Brain microvascular endothelial cell (primary cell): ENCODE measurements around the gene LDLRAP1.

Source experiments
- DNase-seq: peaks from one replicate; pipeline ENCODE4 v3.0.0-alpha.2; 2020
- H3K27ac ChIP-seq: fragments of 250-450 bp; sonication (Bioruptor Pico); 2 replicates; pipeline ENCODE4 v1.5.1; 2020; ENCODE audit warnings: mild to moderate bottlenecking, moderate library complexity
- H3K27me3 ChIP-seq: fragments of 250-450 bp; sonication (Bioruptor Pico); replicated peaks from 2 replicates; pipeline ENCODE4 v1.5.1; 2020; ENCODE audit warnings: mild to moderate bottlenecking
- H3K36me3 ChIP-seq: fragments of 250-450 bp; sonication (Bioruptor Pico); replicated peaks from 2 replicates; pipeline ENCODE4 v1.5.1; 2020; ENCODE audit warnings: mild to moderate bottlenecking
- H3K4me3 ChIP-seq: 2 replicates; pipeline ENCODE4 v1.5.1; 2011; ENCODE audit warnings: low read depth, mild to moderate bottlenecking, control low read depth, low read length, moderate library complexity
- in situ Hi-C: cut with HindIII; loops from 2 replicates; pipeline ENCODE4 v1.10.0; 2017; ENCODE audit warnings: low sequenced_read_pairs, low pct_ligation_motif_present
- TF ChIP-seq, protein P1 (sequence below): IDR thresholded peaks from 2 replicates; pipeline ENCODE4 v1.5.1; 2011; ENCODE audit warnings: low read depth, mild to moderate bottlenecking, moderate library complexity, low read length, control low read depth, inconsistent platforms; ENCODE audit errors: missing control alignments

Gene LDLRAP1

DNA sequence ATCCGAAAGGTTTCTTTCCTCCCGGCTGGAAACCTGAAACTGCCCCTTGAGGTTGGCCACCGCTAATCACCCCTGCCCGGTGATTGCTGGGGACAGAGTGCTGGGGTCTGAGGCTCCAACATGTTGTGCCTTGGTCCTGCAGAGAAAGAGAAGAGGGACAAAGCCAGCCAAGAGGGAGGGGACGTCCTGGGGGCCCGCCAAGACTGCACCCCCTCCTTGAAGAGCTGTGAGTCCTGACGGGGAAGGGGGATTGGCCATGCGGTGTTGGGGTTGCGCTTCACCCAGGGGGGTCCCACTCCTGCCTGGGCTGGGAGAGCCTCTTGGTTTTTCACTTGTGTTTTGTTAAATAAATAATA is 19.5 kb downstream of the LDLRAP1 start:
- no peak overlapping the region for H3K4me3 ChIP-seq

DNA sequence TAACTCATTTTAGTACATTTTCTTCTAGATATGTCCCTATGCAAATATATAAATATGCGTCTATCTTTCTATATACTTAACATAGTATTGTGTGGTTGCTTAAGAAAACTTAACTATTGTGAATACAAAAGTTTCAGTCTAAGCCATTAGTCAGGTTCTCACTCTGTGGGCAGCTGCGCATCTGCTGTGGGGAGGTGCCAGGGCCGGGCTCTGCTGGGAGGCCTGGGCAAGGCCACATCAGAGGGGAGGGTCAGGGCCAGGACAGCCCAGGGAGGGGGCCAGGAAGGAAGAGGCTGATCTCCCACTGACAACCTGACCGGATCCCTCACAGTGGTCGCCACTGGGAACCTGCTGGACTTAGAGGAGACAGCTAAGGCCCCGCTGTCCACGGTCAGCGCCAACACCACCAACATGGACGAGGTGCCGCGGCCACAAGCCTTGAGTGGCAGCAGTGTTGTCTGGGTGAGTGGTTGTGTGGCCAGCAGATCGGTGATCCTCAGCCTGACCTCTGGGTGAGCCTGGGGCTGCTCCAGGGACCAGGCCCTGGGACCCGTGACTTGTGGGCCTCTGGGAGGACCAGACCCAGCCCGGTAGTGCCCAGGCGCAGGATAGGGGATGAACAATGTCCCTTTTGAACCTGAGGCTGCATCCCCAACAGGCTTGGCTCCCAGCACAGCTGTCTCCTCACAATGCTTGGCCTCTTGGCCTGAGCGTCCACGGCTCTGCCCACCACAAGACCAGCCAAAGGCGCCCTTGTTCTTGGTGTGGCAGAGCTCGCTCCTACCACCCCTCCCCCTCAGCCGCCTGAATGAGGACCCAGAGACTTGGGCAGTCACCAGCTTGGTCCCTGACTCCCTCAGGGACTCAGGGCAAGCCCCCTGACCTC is 20.2 kb downstream of the LDLRAP1 start:
- Histone ChIP-seq H3K4me3 (no peak overlapping the region), H3K36me3 (peaks cover 4% of the 10 kb centered on the region), H3K27ac (no peak overlapping the region), H3K27me3 (no peaks in the 10 kb centered on the region)
- TF ChIP-seq, protein P1, sequence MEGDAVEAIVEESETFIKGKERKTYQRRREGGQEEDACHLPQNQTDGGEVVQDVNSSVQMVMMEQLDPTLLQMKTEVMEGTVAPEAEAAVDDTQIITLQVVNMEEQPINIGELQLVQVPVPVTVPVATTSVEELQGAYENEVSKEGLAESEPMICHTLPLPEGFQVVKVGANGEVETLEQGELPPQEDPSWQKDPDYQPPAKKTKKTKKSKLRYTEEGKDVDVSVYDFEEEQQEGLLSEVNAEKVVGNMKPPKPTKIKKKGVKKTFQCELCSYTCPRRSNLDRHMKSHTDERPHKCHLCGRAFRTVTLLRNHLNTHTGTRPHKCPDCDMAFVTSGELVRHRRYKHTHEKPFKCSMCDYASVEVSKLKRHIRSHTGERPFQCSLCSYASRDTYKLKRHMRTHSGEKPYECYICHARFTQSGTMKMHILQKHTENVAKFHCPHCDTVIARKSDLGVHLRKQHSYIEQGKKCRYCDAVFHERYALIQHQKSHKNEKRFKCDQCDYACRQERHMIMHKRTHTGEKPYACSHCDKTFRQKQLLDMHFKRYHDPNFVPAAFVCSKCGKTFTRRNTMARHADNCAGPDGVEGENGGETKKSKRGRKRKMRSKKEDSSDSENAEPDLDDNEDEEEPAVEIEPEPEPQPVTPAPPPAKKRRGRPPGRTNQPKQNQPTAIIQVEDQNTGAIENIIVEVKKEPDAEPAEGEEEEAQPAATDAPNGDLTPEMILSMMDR, result no peak
- in situ Hi-C loops, result no loop called here
- DNase-seq, result no peak

More for the DNA sequence above, 19.5 kb downstream of the LDLRAP1 start:
- in situ Hi-C loops, result no loop called here
- Histone ChIP-seq H3K27me3 (no peaks in the 10 kb centered on the region), H3K36me3 (peaks cover 6% of the 10 kb centered on the region), H3K27ac (no peak overlapping the region)
- no peak for DNase-seq
- TF ChIP-seq, protein P1, result no peak

DNA sequence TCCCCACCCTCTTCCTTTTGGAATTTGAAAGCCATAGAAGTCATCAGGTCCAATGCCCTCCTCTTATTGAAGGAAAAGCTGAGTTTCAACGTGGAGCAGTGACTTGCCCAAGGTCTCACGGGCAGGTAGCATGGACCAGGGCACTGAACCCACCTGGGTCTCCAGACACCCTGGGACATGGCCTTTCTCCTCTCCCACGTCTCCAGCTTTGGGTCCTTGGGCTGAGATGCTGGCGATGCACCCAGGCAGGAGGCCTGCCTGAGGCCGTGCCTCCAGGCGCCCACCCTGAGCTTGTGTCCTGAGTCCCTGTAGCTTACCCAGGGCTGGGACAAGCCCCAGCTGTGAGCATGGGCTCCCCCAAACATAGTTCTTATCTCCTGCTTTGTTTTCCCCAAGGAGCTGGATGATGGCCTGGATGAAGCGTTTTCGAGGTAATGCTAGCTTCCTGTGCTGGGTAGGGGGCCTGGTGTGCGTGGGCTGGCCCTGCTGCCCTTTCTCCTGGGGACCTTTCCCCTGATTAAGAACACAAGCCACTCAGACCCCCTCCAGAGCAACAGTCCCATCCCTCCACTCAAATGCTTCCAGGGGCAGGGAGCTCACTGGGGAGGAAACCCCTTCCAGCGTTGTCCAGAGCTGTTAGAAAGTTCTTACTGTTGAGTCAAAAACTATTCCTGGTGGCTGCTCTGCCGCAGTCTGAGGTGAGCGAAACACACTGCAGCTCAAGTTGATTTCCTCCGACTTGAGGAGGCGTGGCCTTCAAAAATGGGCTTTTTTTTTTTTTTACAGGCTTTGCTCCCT is 21.6 kb downstream of the LDLRAP1 start:
- DNase-seq, result peak; percentile 31
- Histone ChIP-seq H3K36me3 (peaks cover 2% of the 10 kb centered on the region), H3K27ac (no peak overlapping the region), H3K27me3 (no peaks in the 10 kb centered on the region), H3K4me3 (no peak overlapping the region)
- TF ChIP-seq, protein P1, result no peak
- in situ Hi-C loops, result no loop called here

DNA sequence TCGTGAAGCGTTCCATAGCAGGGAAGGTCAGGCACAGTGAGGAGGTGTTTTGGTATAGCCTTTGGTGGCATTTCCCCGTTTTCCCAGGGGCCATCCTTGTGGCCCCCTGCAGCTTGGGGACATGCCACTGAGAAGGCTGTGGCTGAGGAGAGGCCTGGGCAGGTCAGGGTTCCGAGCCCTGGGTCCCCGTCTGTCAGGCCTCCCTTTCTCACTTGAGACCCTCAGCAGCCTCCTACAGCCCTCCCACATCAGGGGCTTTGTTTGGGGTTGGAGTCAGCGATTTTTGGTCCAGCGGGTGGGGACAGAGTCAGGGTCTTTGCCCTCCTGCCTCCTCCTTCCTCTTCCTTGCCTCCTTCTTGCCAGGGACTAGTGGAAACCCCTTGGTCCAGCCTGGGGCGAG is 22.2 kb downstream of the LDLRAP1 start:
- no peak for DNase-seq
- H3K36me3 ChIP-seq, result peaks cover 2% of the 10 kb centered on the region
- no peaks in the 10 kb centered on the region for H3K27me3 ChIP-seq
- TF ChIP-seq, protein P1, result no peak
- in situ Hi-C loops, result no loop called here
- no peak overlapping the region for H3K4me3 ChIP-seq
- H3K27ac ChIP-seq, result no peak overlapping the region

DNA sequence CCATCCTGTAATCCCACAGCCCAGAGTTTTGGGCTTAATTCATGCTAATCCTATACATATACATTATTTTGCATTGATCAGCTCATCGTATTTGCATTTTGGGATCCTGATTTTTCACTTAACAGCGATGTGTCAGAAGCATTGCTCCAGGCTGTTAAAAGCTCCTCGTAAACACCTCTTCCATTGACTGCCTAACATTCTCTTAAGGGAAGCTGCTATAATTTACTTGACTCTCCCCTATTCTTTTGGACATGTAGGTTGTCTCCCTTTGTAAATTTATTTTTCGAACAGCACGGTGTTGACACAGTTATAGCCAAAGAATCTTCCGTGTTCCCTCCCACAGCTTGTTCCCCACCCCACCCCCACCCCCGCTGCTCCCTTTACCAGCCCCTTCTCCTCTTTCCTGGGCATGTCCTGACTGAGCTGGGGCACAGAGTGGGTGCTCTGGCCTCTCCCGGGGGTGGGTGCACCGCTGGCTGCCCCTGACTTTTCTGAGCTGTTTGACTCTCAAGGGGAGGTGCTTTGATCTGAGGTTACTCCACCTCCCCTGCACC is 22.8 kb downstream of the LDLRAP1 start:
- DNase-seq, result no peak
- TF ChIP-seq, protein P1, result no peak
- in situ Hi-C loops, result no loop called here
- Histone ChIP-seq H3K36me3 (peaks cover 2% of the 10 kb centered on the region), H3K27ac (peak overlapping the region; percentile 76), H3K27me3 (no peaks in the 10 kb centered on the region), H3K4me3 (no peak overlapping the region)
